HG03095 (cell line): ENCODE measurements around the gene FFAR1.
"Not testable (repeated sequence)": the region's sequence is repeated elsewhere in the genome, so short reads cannot be mapped to it uniquely, and the experiment has no call there.

Experiments used
- ATAC-seq: cut with Tn5 transposase; IDR thresholded peaks from one replicate; pipeline ENCODE4 v1.9.1; 2021; ENCODE audit warnings: moderate library complexity; ENCODE audit not compliant: unreplicated experiment

Gene FFAR1

DNA sequence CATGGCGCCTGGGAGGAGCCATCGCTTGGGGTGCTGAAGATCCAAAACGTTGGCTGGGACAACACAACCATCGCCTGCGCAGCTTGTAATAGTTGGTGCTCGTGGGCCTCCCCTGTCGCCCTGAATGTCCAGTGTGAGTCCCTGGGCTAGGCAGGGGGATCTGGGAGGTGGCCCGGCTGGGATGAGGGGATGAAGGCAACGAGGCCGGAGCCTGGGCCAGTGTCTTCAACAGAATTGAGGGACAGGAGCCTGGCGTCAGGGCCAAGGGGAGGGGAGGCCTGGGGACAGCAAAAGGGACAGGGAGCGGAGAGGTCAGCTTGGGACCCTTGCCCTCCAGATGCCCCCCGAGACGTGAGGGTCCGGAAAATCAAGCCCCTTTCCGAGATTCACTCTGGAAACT is 6.7 kb upstream of the FFAR1 start:
- no peak for ATAC-seq

DNA sequence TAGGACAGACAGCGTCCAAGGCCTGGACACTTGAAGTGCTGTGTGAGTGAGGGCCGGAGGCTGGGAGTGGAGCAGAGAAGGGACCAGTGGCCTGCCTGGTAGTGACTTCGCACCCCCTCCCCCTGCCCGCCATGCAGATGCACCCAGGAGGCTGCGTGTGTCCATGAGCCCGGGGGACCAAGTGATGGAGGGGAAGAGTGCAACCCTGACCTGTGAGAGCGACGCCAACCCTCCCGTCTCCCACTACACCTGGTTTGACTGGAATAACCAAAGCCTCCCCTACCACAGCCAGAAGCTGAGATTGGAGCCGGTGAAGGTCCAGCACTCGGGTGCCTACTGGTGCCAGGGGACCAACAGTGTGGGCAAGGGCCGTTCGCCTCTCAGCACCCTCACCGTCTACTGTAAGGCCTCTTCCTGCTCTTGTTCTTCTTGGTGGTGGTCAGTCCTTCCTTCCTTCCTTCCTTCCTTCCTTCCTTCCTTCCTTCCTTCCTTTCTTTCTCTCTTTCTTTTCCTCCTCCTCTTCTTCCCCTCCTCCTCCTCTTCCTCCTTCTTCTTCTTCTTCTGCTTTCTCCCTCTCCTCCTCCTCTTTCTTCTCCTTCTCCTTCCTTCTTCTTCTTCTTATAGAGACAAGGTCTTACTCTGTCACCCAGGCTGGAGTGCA is 6.0 kb upstream of the FFAR1 start:
- no peak for ATAC-seq

DNA sequence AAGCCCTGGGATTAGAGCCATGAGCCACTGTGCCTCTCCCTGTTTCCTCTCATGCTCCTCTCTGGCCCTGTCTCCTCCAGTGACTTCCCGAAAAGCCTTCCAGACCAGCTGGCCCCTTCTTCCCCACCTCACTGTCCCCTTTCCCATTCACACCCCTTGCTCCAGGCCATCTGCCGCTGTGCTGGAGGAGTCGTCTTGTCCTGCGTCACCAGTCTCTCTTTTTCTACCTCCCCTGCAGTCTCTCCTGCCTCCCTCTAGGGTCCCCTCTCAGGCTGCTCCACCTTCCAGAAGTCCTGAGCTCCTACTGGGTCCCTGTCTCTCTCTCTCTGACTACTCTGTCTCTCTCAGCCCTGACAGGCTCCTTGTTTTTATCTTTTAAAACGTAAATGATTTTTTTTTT is 5.3 kb upstream of the FFAR1 start:
- no peak for ATAC-seq

DNA sequence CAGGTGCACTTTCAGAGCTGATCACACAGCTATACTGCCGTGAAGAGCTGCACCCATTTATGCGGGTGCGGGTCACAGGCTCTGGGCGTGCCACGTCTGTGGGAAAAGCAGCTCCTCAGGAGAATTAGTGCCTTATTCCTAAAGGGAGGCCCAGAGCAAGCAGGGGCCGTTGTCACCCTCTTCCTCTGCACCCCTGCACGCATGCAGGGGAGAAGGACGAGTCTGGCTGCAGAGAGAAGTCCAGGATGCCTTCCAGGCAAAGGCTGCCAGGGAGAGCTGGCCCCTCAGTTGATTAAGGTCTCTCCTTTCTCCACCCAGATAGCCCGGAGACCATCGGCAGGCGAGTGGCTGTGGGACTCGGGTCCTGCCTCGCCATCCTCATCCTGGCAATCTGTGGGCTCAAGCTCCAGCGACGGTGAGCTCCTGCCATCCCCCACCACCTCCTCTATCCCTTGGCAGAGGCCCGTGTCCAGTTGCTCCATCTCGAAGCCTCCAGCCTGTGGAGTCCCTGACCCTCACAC is 3.1 kb upstream of the FFAR1 start:
- no peak for ATAC-seq

DNA sequence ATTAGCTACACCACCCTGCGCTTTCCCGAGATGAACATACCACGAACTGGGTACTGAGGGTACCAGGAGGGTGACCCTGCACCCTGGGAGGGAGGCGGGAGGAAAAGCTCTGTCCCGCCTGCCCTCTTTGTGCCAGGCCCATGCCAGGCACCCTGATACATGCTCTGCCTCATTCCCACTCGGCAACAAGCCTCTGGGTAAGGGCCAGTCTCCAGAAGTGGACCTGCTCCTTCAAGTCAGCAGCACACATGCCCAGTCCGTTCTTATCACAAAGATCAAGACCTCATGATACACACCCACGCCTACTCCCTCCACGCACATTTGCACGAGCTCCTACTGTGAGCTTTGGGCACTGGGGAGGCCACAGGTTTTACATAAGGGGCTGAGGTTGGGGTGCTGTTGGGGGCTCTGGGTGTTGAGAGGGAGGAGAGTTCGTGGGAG is 2.0 kb upstream of the FFAR1 start:
- ATAC-seq: no peak

DNA sequence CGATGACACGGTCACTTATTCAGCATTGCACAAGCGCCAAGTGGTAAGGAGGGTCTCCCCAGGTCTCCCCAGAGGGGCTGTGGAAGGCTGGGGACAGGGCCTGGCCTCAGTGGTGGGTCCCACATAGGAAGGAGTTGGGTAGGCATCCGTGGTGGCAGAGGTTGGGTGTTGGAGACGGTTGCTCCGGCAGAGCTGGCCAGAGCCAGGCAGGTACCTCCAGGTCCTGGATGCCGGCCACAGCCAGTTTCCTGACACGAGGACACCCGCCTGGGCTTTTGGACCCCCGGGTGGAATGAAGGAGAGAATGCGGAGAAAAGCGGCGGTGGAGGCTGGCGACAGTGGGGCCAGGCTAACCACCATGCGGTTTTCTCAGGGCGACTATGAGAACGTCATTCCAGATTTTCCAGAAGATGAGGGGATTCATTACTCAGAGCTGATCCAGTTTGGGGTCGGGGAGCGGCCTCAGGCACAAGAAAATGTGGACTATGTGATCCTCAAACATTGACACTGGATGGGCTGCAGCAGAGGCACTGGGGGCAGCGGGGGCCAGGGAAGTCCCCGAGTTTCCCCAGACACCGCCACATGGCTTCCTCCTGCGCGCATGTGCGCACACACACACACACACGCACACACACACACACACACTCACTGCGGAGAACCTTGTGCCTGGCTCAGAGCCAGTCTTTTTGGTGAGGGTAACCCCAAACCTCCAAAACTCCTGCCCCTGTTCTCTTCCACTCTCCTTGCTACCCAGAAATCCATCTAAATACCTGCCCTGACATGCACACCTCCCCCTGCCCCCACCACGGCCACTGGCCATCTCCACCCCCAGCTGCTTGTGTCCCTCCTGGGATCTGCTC is 1.3 kb upstream of the FFAR1 start:
- ATAC-seq: no peak

DNA sequence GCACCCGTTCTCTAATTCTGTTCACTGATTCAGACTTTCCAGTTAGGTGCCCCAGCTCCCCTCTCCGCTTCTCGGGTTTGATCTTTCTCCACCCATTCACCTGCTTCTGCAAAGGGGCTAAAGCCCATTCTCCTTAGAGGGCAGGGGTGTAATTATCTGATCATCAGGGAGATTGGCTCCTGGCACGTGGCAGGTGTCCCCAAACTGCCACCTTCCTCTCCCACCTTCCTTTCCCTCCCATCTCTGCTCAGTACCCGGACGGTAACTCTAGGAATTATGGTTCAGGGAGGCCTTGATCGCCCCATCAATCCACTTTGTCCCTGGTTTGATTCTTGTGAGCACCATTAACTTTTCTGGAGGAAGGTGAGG is 212 bp downstream of the FFAR1 start:
- ATAC-seq: no peak

DNA sequence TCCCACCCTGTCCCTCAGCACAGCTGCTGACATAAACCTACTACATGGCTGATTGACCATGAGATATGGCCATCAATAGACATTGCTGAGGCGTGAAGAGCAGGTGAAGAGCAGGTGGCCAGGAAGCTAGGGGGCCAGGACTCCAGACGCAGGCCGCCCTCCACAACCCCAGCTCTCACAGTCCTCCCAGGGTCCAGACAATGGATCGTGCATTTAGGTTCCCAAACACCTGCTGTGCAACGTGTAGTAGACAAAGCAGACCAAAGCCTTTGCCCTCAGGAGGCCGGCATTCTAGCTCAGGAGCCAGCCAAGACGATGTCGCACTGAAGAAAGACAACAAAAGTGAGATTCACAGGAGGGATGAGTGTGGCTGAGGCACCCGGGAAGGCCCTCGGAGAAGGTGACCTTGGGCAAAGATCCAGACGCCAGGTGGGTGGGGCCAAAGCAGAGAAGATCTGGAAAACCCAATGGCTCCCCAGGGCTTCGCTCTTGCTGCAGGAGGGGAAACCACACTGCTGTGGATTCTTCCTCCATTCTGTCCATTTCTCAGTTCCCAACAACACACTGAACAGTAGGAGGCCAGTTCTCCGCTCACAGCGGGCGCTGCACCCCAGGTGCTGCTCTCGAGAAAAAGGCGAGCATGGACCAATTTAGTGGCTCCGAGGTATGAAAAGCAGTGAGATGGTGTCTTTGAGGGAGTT is 1.4 kb downstream of the FFAR1 start:
- ATAC-seq: no peak

DNA sequence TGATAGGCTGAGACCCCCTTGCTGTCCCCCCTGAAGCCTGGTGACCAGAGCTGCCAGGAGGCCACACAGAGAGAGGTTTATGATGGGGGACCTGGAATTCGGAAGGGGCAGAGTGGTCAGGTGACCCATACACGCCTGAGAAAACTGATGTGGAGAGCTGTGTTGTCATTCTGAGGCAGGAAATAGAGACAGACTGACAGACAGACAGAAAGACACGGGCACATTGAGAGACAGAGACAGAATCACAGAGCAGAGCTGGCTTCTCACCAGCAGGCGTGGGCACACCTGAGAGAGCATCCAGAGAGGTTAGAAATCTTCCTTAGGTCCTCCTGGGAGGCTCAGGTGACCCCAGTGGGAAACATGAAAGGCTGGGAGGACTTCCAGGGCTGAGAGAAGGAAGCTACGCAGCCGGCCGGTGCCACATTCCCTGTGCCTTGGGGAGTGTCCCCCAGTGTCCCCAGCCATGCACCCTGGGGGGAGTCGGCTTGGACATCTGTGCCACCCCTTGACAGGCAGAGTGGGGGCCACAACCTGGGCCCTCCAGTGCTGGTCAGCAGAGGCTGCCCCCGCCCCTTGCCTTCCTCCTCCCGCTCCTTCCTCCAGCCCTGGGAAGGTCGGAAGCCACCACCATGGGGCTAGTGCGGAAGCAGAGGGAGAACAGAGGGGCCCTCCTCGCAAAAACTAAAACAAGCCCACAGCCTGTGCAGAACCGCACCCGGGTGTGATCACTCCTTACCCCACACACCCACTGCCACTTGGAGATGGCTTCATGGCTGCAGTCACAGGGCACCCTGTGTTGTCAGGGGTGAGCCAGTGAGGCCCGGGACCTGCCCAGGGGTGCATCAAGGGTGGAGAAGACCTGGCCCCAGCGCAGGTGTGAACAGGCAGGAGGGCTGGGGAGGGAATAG is 2.2 kb downstream of the FFAR1 start:
- ATAC-seq: no peak

DNA sequence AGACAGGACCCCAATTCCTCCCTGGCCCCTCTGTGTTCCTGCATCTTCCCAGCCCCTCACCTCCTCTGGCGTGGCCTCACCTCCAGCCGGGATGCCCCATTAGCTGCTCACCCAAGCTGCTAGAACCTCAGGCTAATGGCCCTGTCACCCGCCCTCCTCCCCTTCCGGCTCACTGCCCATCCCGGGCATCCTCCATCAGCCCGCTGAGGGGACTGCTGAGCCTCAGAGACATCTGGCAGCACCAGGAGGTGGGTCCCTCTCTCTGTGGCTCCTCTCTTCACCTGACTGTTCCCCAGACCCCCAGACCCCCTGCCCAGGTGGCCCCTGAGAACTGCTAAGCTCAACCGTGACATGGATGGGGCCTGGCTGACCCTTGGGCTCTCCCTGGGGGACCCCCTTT is 2.9 kb downstream of the FFAR1 start:
- no peak for ATAC-seq

DNA sequence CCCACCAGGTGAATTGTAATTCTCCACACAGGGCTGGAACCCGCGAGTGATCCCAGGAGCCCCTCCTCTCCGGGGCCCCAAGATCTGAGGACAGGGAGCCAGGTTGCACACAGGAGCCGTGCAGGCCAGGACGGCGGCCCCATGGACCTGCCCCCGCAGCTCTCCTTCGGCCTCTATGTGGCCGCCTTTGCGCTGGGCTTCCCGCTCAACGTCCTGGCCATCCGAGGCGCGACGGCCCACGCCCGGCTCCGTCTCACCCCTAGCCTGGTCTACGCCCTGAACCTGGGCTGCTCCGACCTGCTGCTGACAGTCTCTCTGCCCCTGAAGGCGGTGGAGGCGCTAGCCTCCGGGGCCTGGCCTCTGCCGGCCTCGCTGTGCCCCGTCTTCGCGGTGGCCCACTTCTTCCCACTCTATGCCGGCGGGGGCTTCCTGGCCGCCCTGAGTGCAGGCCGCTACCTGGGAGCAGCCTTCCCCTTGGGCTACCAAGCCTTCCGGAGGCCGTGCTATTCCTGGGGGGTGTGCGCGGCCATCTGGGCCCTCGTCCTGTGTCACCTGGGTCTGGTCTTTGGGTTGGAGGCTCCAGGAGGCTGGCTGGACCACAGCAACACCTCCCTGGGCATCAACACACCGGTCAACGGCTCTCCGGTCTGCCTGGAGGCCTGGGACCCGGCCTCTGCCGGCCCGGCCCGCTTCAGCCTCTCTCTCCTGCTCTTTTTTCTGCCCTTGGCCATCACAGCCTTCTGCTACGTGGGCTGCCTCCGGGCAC is 3.9 kb downstream of the FFAR1 start:
- no peak for ATAC-seq

DNA sequence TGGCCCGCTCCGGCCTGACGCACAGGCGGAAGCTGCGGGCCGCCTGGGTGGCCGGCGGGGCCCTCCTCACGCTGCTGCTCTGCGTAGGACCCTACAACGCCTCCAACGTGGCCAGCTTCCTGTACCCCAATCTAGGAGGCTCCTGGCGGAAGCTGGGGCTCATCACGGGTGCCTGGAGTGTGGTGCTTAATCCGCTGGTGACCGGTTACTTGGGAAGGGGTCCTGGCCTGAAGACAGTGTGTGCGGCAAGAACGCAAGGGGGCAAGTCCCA is 4.4 kb downstream of the FFAR1 start:
- ATAC-seq: no peak

DNA sequence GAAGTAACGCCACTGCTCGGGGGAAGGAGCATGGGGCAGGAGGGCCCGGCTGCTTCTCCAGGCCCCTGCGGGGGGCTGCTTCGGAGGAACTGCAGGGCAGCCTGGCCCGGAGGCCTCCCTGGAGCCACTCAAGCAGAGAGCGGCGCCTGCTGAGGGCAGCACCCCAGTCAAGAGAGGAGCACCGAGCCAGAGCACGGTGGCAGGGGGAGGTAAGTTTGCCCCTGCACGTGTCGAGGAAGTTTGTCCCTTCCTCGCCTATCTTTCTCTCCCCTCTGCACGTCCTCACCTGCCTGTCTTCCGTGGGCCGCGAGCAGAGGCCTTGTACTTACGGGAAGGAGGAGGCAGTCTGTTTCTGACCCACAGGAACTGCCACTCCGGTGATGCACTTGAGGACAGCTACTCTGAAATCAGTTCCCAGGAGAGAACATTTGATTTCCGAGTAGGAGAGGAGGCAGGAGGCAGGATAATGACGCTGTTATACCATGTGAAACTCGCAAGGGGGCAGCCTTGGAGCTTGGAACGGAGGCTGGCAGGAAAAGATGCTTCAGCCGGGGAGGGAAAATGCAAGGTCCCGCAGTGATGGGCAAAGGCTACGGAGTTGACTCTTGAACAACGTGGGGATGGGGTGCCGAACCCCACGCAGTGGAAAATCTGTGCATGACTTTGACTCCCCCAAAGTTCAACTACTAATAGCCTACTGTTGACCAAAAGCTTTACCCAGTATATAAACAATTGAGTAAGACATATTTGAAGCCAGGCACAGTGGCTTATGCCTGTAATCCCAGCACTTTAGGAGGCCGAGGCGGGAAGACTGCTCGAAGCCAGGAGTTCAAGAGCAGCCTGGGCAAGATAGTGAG is 5.0 kb downstream of the FFAR1 start:
- ATAC-seq: no peak

DNA sequence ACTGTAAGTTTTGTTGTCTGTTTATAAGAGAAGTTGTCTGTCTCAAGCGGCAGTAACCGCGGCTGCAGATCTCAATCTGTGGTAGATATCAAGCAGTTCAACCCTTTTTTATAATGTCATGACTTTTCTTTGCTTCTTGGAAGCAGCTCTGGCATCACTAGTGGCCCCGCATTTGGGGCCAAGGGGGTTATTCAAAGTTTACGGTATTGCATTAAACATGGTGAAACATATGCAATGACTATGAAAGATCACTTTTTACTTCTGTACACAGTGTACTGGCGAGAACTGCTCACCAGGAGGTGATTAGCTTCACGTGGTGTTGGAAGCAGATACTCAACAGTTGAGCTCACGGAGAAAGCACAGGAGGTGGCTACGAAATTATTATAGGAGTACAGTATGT is 5.9 kb downstream of the FFAR1 start:
- ATAC-seq: no peak

DNA sequence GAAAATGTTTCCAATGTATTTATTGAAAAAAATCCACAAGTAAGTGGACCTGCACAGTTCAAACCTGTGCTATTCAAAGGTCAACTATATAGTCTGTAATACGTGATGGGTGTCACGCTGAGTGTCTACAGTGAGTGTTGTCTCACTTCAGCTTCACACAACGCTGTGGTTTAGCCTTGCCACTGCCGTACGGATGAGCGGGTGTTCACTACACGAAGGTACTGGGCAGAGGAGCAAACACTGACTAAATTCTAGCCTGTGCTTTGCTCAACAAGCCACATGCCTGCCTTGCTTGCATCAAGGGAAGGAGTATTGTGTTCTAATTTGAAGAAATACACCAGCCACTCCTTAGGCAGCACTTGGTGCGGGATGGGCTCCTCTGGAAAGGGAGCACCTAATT is 7.2 kb downstream of the FFAR1 start:
- ATAC-seq: no peak

DNA sequence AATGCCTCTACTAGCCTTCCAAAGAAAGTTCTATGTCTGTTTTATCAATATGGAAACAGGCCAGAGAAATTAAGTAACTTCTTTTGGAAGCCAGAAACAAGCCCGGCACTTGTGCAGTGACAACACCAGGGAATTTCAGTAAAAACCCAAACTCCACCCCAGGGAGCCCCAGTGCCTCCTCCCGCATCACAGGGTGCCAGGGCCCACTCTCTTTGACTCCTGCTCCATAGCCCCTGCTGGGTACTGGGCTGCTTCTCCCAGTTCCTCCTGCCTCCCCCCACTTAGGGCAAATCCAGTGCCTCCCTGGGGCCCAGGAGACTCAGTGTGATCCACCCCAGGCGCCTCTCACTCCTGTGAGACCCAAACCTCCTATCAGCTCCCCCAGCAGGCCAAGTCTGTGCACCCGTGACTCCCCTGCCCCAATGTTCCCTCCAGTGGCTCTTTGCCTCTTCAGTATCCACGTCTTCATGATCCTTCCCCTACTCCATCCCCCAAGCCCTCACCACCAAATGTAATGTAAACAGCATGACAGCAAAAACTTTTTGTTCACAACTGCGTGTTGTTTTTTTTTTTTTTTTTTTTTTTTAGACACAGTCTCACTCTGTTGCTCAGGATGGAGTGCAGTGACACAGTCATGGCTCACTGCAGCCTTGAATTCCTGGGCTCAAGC is 8.2 kb downstream of the FFAR1 start:
- no peak for ATAC-seq

DNA sequence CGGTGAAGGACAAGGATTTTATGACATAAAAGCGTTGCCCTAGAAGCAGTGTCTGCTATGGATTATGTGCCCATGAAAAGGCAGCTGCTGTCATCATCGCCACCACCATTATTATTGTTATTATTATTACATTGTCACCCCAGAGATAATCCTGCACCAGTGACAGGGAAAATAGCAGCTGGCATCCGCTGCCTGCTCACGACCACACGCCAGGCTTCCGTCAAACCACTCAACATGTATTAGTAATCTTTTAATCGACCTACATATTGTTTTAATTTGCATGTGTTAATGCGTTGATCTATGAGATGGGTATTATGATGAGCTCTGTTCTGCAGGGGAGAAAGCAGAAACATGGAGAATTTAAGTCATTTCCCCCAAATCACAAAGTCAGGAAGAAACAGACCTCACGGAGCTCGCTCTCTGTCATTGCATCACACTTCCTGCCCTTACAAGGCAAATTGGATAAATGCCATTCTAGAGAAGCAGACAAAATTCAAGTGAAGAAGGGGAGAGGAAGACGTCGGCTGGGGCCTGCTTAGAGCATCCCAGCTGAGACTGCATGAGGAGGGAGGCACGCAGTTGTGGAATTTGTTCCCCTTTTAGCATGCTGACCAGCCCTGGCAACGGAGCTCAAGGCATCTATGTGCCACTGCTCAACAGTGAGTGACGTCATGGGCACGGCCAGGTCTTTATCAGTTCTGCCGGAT is 10.3 kb downstream of the FFAR1 start, which contains the start of gene FFAR3:
Gene FFAR3, plus strand, starts transcription at position 594 of the 707 bp plus-strand sequence. CDS start 431 bp downstream, outside the sequence.
- ATAC-seq: no peak

DNA sequence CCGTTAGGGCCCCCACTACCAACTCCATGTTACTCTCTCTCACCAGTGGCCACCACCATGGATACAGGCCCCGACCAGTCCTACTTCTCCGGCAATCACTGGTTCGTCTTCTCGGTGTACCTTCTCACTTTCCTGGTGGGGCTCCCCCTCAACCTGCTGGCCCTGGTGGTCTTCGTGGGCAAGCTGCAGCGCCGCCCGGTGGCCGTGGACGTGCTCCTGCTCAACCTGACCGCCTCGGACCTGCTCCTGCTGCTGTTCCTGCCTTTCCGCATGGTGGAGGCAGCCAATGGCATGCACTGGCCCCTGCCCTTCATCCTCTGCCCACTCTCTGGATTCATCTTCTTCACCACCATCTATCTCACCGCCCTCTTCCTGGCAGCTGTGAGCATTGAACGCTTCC is 11.1 kb downstream of the FFAR1 start:
- not testable (repeated sequence) for ATAC-seq
